Measurements from ENCODE around the gene PEX5L.

PEX5L gene

GRCh38 chr3:179896507-179896906 lies 140.2 kb downstream of the PEX5L start:
- DNase-seq (ENCODE audit: low read depth), result no peak

- DNase-seq (ENCODE audit: low read depth), result no peak
Observed at GRCh38 chr3:179895330-179895729, 141.4 kb downstream of the PEX5L start.

- DNase-seq (ENCODE audit: low read depth), result no peak
Observed at GRCh38 chr3:179887295-179887943, 149.3 kb downstream of the PEX5L start.

GRCh38 chr3:179885950-179886349 lies 150.8 kb downstream of the PEX5L start:
- DNase-seq (ENCODE audit: low read depth), result no peak

DNA sequence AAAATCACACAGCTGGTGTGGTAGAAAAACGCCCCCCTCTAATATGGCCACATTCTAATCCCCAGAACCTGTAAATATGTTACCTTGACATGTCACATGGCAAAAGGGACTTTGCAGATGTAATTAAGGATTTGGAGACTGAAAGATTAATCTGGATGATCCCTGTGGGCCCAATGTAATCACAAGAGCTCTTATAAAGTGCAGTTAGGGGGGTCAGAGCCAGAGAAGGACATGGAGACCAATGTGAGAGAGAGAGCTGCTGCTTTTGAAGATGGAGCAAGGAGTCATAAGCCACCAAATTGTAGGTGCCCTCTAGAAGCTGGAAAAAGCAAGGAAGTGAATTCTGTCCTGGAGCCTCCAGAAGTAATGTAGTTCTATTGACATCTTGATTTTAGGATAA lies 152.6 kb downstream of the PEX5L start:
- DNase-seq (ENCODE audit: low read depth), result no peak

GRCh38 chr3:179882292-179882691 lies 154.4 kb downstream of the PEX5L start:
- no peak for DNase-seq (ENCODE audit: low read depth)

- no peak for DNase-seq (ENCODE audit: low read depth)
Observed at GRCh38 chr3:179881791-179882190, 154.9 kb downstream of the PEX5L start.

DNA sequence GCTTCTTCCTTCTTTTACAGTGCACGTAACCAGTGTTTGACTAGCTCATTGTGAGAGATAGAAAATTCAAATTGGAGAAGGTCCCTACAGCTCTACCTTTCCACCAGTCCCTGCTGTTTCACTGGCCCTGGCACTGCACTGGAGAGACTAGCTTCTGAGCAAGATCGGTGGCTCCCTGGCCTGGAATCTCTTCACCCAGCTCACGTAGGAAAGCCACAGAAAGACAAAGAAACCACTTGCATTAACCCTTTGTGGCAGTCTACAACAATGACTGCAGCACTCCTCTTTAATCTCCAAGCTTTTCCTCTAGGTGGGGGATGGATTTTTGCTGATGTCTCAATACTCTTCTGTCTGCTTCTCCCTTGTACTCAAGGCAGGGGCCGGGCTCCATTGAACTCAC lies 155.9 kb downstream of the PEX5L start:
- no peak for DNase-seq (ENCODE audit: low read depth)

DNA sequence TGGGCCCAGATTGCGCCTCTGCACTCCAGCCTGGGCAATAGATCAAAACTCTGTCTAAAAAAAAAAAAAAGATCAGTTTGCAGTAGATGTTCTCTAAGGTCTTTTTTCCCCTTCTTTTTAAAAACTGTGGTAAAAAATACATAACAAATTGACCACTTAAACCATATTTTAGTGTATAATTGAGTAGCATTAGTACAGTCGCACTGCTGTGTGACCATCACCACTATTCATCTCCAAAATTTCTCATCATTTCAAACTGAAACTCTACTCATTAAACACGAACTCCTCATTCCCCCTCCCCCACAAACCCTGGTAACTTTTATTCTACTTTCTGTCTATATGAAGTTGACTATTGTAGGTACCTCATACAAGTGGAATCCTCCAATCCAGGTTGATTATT lies 160.3 kb downstream of the PEX5L start:
- no peak for DNase-seq (ENCODE audit: low read depth)

GRCh38 chr3:179872842-179873241 lies 163.9 kb downstream of the PEX5L start:
- DNase-seq (ENCODE audit: low read depth), result no peak

DNA sequence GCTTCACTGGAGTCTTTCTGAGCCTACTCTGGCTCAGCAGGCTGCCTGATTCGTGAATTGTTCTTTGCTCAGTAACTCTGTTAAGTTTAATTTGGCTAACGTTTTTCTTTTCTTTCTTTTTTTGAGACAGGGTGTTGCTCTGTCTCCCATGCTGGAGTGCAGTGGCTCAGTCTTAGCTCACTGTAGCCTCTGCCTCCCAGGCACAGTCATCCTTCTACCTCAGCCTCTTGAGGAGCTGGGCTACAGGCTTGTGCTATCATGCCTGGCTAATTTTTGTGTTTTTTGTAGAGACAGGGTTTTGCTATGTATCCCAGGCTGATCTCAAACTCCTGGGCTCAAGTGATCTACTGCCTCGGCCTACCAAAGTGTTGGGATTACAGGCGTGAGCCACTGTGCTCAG lies 165.0 kb downstream of the PEX5L start:
- DNase-seq (ENCODE audit: low read depth), result no peak

DNA sequence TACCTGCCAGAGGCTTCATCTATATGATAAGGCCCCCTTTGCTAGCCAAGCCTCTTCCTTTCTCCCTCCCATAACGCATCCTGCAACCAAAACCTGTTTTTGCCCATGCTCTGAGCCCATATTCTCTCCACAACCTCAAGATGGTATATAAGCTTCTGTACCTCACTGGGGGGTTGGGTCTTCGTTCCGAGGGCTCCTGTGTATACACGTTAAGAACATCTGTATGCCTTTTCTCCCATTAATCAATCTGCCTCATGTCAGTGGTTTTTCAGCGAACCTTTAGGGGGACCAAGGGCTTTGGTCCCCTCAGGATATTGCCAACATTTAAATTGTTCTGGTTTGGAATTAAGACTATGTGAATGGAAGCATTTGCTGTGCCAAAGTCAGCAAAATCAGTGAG lies 168.0 kb downstream of the PEX5L start:
- no peak for DNase-seq (ENCODE audit: low read depth)

GRCh38 chr3:179867961-179868360 lies 168.8 kb downstream of the PEX5L start:
- DNase-seq (ENCODE audit: low read depth), result no peak

GRCh38 chr3:179865861-179866505 lies 170.8 kb downstream of the PEX5L start:
- no peak for DNase-seq (ENCODE audit: low read depth)

DNA sequence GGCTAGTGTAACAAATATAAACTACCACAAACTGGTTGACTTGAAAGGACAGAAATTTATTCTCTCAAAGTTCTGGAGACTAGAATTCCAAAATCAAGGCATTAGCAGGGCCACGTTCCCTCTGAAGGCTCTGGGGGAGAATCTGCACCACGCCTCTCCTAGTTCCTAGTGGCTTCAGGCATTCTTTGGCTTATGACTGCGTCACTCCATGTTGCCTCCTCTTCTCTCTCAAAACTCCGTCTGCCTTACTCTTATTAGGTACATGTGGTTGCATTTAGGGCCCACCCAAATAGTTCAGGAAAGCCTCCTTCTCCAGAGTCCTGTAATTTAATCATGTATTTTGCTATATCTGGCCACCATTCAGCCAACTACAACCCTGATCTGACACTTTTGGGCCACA lies 174.8 kb downstream of the PEX5L start:
- DNase-seq (ENCODE audit: low read depth), result no peak

DNA sequence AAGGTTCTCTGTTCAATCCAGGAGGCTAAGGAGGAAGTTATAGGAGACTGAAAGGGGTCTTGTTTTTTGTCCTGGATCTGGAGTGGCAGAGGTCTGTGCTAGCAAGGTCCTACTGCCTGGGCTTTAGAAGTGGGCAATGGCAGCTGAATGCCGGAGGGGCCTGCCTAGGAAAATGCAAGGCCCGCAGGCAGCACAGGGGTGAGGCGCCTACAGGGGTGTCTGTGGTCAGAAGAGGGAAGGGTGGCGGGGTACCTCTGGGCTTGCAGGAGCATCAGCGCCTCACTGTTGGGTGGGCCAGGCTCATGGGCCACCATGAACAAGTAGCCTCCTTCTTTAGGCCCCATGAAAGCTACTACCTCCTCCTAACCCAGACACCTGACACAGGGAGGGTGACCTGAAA lies 175.4 kb downstream of the PEX5L start:
- no peak for DNase-seq (ENCODE audit: low read depth)

DNA sequence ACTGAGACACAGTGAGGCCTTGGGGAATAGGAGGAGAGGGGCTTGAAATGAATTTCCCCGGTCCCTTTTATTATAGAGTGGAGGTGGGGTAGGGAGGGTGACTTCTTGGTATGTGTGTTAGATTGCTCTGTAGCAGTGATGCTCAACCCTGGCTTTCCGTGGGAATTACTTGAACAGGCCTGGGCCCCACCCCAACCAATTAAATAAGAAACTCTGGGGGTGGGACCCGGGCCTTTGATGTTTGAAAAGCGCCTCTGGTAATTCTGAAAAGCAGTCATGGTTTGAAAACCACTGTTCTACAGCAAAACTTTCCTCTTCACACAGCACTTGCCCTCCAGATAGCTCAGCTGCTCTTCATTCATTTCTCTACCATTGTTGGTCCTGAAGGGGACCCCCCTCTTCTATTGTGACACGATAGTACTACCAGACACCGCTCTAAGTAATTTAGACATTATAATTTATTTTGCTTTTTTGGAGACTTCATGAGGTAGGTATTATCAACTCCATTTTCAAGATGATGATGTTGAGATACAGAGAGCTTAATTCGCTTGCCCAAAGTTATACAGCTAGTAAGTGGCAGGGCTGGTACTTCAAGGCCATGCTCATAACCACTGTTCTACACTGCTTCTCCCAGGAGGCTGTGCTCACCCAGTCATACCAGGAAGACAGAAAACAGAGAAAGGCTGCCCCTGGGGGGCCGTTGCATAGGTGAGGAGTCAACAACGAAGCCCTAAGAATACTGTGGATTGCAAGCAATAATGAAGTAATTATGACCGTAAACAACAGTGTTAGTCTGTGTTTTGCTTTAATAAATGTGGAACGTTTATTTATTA lies 176.2 kb downstream of the PEX5L start:
- no peak for DNase-seq (ENCODE audit: low read depth)

DNA sequence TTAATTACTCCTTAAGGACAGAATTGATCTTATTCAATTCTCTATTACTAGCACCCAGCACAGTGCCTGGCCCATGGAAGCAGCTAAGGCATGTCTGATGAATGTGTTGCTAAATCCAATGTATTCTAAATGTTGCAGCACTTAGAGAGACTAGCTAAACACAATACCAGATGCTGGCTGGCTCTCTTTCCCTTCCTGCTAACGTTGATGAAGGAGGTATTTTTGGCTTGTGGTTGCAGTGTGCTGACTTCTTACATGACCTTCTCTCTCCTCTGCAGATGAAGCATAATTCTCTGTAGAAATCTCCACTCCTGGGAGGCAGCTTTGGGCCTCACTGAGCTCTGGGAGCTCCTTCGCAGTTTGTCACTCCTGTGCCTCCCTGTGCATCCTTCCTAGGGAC lies 183.6 kb downstream of the PEX5L start:
- no peak for DNase-seq (ENCODE audit: low read depth)

DNA sequence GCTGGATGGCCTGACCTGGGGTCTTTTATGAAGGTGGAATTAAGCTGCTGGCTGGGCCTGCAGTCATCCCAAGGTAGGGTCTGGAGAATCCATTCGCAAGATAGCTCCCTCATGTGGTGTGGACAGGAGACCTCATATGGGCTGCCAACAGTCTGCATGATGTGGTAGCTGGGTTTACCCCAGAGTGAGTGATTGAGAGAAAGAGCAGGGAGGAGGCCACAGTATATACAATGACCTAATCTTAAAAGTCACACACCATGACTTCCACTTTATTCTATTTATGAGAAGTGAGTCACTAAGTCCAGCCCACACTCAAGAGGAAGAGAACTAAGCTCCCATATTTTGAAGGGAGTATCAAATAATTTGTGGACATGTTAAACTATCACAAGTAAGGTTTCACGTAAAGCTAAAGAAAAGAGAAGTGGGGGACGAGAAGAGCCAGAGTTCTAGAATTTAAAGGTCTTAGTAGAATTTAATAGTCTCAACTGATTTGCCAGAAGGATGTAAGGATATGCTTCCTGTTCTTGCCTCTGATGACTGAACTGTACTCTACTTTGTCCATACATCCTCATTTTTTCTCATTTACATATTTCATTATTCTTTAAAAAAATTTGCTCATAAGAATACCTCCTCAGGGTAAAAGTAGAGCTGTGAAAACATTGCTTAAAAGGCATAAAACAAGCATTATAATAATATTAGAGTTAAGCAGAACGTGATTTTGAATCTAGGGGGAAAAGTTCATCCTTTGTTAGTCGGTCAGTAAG lies 184.4 kb downstream of the PEX5L start:
- DNase-seq (ENCODE audit: low read depth), result no peak

DNA sequence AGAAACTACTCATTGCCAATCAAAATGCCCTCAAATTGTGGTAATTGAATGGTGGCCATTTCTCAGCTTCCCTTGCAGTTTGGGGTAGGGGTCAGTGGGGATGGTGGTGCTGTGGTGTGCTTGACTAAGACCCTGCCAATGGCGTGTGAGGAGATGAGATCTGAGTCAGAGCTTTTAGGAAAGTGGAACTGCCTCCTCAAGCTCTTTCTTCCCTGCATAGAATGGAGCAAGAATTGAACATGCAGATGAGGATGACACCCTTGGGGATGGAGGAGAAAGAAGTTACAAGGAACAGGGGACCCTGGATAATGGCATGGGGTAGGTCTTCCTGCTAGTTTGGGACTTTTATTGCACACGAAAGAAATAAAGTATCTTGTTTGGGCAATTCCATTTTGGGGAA lies 188.0 kb downstream of the PEX5L start:
- no peak for DNase-seq (ENCODE audit: low read depth)

GRCh38 chr3:179842061-179842460 lies 194.7 kb downstream of the PEX5L start:
- DNase-seq (ENCODE audit: low read depth), result no peak

DNA sequence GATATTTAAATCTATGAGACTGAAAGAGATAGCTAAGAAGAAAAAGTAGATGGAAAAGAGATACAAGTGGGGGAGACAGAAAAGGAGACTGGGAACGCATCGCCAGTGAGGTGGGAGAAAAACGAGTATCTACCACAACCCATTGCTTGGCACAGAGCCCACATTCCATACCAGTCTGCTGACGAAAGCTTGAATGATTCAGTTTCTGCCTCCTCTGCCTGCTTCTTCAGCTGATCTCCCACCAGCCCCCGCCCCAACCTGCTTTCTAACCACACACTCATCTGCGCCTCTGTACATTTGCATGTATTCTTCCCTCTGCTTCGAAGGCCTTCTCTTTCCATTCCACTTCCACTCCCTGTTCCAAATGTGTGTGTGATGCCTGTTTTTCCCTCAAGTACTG lies 195.8 kb downstream of the PEX5L start:
- DNase-seq (ENCODE audit: low read depth), result no peak

DNA sequence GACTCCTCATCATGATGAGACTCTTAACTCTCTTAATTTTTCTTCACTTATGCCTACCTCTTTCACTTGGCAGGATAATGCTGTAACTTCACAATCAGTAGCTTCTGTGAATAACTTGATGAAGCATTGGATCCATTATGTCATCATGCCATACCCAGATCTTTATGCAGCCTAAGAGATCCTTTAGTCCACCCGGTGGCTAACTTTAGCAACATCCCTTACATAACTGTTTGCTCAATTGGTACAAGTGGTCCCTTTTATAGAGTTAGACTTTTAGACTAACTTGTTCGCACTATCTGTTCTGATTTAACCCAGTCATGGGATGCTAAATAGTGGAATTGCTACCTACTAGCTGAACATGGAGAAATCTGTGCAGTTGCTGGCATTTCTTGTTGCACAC lies 199.4 kb downstream of the PEX5L start:
- DNase-seq (ENCODE audit: low read depth), result no peak

All from activated T-helper 1 cell treated with Interleukin-2 at 50 U/mL for 16 hours (primary cell).